OCI-LY7 (cell line): ENCODE data around the gene TAL1. TPM values are rescaled to one million over a fixed set of nuclear protein-coding genes. Genes with fewer than 3 reads are reported as not detected.

ENCODE experiments used
- BruUV-seq: library from RNA; stranded (reverse); fragments of 400-500 nt; replicated peaks from 2 replicates; lab custom pipeline; 2021; lab: Mats Ljungman, UMichigan
- CTCF ChIA-PET: fragments of 300-600 bp; sonication (Branson Sonifier 250); formaldehyde crosslinking; loops from one replicate; lab custom pipeline; 2022; ENCODE audit warnings: antibody characterized with exemption; ENCODE audit not compliant: unreplicated experiment; lab: Charles Lee
- POLR2A ChIA-PET: fragments of 300-600 bp; sonication (Branson Sonifier 250); formaldehyde crosslinking; loops from one replicate; lab custom pipeline; 2022; ENCODE audit warnings: antibody characterized with exemption; lab: Charles Lee
- DNase-seq: peaks from one replicate; pipeline ENCODE4 v3.0.0-alpha.2; 2015; ENCODE audit warnings: low spot score
- H2AFZ ChIP-seq: fragments of 200-600 bp; sonication (generic), shearing (Covaris generic); 2 replicates; pipeline ENCODE4 v1.6.1; 2014; ENCODE audit warnings: mild to moderate bottlenecking, antibody characterized with exemption, low read length, moderate library complexity
- H3K27ac ChIP-seq: fragments of 200-600 bp; sonication (generic); 2 replicates; pipeline ENCODE4 v1.5.1; 2014; ENCODE audit warnings: mixed run types, low read depth, mild to moderate bottlenecking, moderate library complexity, low read length, inconsistent platforms; ENCODE audit not compliant: poor library complexity, severe bottlenecking
- H3K36me3 ChIP-seq: fragments of 200-600 bp; sonication (generic); 2 replicates; pipeline ENCODE4 v1.6.1; 2014; ENCODE audit warnings: mild to moderate bottlenecking, antibody characterized with exemption, low read length, moderate library complexity, mixed read lengths; ENCODE audit not compliant: insufficient read depth
- H3K4me1 ChIP-seq: fragments of 200-600 bp; sonication (generic); 2 replicates; pipeline ENCODE4 v1.5.1; 2014; ENCODE audit warnings: mild to moderate bottlenecking, low read length; ENCODE audit not compliant: insufficient read depth, poor library complexity, severe bottlenecking
- H3K4me2 ChIP-seq: fragments of 200-600 bp; sonication (generic); 2 replicates; pipeline ENCODE4 v1.6.1; 2014; ENCODE audit warnings: mild to moderate bottlenecking, low read length
- H3K4me3 ChIP-seq: fragments of 200-600 bp; sonication (generic); 2 replicates; pipeline ENCODE4 v1.5.1; 2014; ENCODE audit warnings: mild to moderate bottlenecking, low read depth, low read length; ENCODE audit not compliant: poor library complexity, severe bottlenecking
- H3K79me2 ChIP-seq: fragments of 200-600 bp; sonication (generic); 2 replicates; pipeline ENCODE4 v1.6.1; 2016; ENCODE audit warnings: low read depth, mild to moderate bottlenecking, low read length, moderate library complexity, mixed read lengths; ENCODE audit not compliant: insufficient read depth
- H3K9me2 ChIP-seq: fragments of 200-600 bp; sonication (generic); 2 replicates; pipeline ENCODE4 v1.6.1; 2016; ENCODE audit warnings: mild to moderate bottlenecking, low read length, mixed read lengths; ENCODE audit not compliant: insufficient read depth
- H3K9me3 ChIP-seq: fragments of 200-600 bp; sonication (generic); 2 replicates; pipeline ENCODE4 v1.6.1; 2014; ENCODE audit warnings: mild to moderate bottlenecking, mixed run types, low read length, mixed read lengths
- H4K20me1 ChIP-seq: fragments of 200-600 bp; sonication (generic); 2 replicates; pipeline ENCODE4 v1.6.1; 2014; ENCODE audit warnings: mild to moderate bottlenecking, antibody characterized with exemption, low read length, moderate library complexity, mixed read lengths; ENCODE audit not compliant: insufficient read depth
- CTCF ChIP-seq: fragments of 200-600 bp; sonication (generic); conservative IDR thresholded peaks from 2 replicates; pipeline ENCODE4 v1.5.1; 2014; ENCODE audit warnings: mild to moderate bottlenecking, antibody characterized with exemption, low read length, moderate library complexity, mixed read lengths
- EZH2phosphoT487 ChIP-seq: fragments of 200-600 bp; sonication (generic); IDR thresholded peaks from 2 replicates; pipeline ENCODE4 v1.6.1; 2018; ENCODE audit warnings: low read depth, borderline replicate concordance, mild to moderate bottlenecking, mixed run types, antibody characterized with exemption, low read length, moderate library complexity, mixed read lengths
- intact Hi-C: fragments of 100-400 bp; cut with micrococcal nuclease; formaldehyde crosslinking; loops from one replicate; pipeline ENCODE4 v1.10.0; 2022; ENCODE audit not compliant: unreplicated experiment
- total RNA-seq, 2 experiments: library from RNA; depleted of rRNA in 1 of 2; stranded (reverse); fragments of >200 nt in 1 of 2; shearing (Covaris generic) in 1 of 2; gene quantifications; 2 replicates each; pipeline ENCODE4 v1.2.3, GENCODE V29; 2014 to 2022

Gene TAL1
- total RNA-seq, 2 experiments from 2014 or later: not detected

DNA sequence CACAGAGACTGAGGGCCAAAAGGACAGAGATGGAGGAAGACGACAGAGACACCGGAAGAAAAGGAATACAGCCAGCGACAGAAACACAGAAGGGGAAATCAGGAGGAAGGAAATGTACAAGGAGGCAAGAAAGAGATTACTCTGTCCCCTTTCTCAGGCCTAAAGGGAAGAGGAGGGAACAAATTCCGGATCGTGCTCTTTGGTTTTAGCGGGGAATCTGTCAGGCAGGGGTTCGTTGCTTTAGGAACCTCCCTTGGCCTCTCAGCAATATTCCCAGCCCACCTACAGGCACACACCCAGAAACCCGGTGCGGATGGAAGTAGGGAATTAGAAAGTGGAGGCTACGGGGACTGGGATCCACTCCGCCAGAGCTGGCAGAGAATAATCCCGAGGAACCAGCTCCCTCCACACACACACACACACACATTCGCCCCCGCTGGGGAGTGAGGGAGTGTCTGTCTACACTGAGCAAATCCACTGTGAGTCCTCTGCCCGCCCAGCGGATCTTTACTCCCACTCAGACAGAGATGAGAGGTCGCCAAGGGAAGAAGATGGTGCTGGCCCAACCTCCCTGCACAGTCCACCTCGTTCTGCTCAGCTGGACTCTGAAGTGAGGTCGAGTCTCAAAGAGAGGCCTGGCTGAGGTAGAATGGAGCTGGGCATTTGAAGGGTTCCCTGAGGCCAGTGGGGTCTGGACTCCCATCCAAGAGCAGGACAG, 5.7 kb downstream of the TAL1 start:
- no peak overlapping the region for H3K4me3 ChIP-seq
- H3K9me2 ChIP-seq: no peaks in the 10 kb centered on the region
- no TSS peak for BruUV-seq
- H3K27ac ChIP-seq: no peak overlapping the region
- H4K20me1 ChIP-seq: no peaks in the 10 kb centered on the region
- DNase-seq: no peak
- ChIA-PET POLR2A (no interaction called here), CTCF (no interaction called here)
- intact Hi-C loops: no loop called here
- no peaks in the 10 kb centered on the region for H3K9me3 ChIP-seq
- no peak overlapping the region for H3K4me2 ChIP-seq
- H3K36me3 ChIP-seq: no peaks in the 10 kb centered on the region
- TF ChIP-seq EZH2phosphoT487 (no peak), CTCF (no peak)
- no peak overlapping the region for H2AFZ ChIP-seq
- H3K79me2 ChIP-seq: no peaks in the 10 kb centered on the region
- no peaks in the 10 kb centered on the region for H3K4me1 ChIP-seq

- H2AFZ ChIP-seq: no peak overlapping the region
- no peaks in the 10 kb centered on the region for H3K9me2 ChIP-seq
- H3K4me3 ChIP-seq: no peak overlapping the region
- no peak overlapping the region for H3K27ac ChIP-seq
- no peaks in the 10 kb centered on the region for H3K4me1 ChIP-seq
- TF ChIP-seq EZH2phosphoT487: no peak
- no peak for TF ChIP-seq CTCF
- ChIA-PET POLR2A (no interaction called here), CTCF (no interaction called here)
- H3K9me3 ChIP-seq: no peaks in the 10 kb centered on the region
- no peak overlapping the region for H3K4me2 ChIP-seq
- H3K79me2 ChIP-seq: no peaks in the 10 kb centered on the region
- BruUV-seq: no TSS peak
- no peak for DNase-seq
- no peaks in the 10 kb centered on the region for H3K36me3 ChIP-seq
- intact Hi-C loops: no loop called here
- no peaks in the 10 kb centered on the region for H4K20me1 ChIP-seq
These were observed 6.5 kb downstream of the TAL1 start for GRCh38 chr1:47225430-47226100.
